Measurements from ENCODE around the gene GMDS. TPM values are rescaled to one million over a fixed set of nuclear protein-coding genes. Genes with fewer than 3 reads are reported as not detected.

The GMDS gene
- total and polyA plus RNA-seq, 4 donors, result 7.3 to 28.3 (median 16.1) TPM

DNA sequence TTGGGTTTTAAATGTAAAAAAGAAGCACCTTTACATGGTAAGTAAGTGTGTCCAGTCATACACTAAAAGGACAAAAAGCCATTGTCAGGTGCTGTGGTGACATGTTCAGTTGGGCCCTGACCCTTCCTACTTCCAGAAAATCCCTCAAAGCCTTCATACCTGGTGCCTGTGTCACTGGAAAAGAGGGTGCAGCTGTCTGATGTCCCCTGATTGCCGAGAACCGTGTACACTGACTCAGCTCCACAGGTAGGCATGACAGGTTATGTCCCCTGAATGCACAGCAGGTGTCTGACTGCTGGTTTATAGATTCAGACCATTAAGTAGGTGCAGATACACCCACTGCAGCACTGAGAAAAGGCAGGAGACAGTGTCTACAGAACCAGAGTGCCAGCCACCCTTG lies 536.6 kb downstream of the GMDS start:
- DNase-seq (no peak), ATAC-seq (ENCODE audit: insufficient read depth, low FRiP score) (no peak)
- Histone ChIP-seq H3K36me3 (ENCODE audit: control insufficient read depth in 4 of 4, insufficient read depth in 4 of 4, low read length in 4 of 4) (no peaks in the 10 kb centered on the region), H3K4me1 (ENCODE audit: control insufficient read depth in 5 of 5, insufficient read depth in 5 of 5, low read length in 5 of 5) (no peaks in the 10 kb centered on the region), H3K9me3 (ENCODE audit: control insufficient read depth in 4 of 4, insufficient read depth in 3 of 4, low read length in 3 of 4) (no peaks in the 10 kb centered on the region), H3K27ac (ENCODE audit: low read depth in 1 of 2, low read length in 1 of 2) (no peak overlapping the region), H3K4me3 (no peak overlapping the region), H3K9ac (ENCODE audit: insufficient read depth in 1 of 2, low read length in 2 of 2) (no peak overlapping the region), H3K27me3 (ENCODE audit: control insufficient read depth in 3 of 3, insufficient read depth in 3 of 3, low read length in 2 of 3) (peaks cover 0 to under 1% (median 0%) of the 10 kb centered on the region in 3 donors)
- WGBS, 2 donors, result 93 to 95% methylated on average over 2 of the region's 2 CpGs
- TF ChIP-seq, protein P1, sequence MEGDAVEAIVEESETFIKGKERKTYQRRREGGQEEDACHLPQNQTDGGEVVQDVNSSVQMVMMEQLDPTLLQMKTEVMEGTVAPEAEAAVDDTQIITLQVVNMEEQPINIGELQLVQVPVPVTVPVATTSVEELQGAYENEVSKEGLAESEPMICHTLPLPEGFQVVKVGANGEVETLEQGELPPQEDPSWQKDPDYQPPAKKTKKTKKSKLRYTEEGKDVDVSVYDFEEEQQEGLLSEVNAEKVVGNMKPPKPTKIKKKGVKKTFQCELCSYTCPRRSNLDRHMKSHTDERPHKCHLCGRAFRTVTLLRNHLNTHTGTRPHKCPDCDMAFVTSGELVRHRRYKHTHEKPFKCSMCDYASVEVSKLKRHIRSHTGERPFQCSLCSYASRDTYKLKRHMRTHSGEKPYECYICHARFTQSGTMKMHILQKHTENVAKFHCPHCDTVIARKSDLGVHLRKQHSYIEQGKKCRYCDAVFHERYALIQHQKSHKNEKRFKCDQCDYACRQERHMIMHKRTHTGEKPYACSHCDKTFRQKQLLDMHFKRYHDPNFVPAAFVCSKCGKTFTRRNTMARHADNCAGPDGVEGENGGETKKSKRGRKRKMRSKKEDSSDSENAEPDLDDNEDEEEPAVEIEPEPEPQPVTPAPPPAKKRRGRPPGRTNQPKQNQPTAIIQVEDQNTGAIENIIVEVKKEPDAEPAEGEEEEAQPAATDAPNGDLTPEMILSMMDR (IDR thresholded peaks at IDR 0.05; ENCODE audit: control extremely low read depth, extremely low read depth), result no peak

DNA sequence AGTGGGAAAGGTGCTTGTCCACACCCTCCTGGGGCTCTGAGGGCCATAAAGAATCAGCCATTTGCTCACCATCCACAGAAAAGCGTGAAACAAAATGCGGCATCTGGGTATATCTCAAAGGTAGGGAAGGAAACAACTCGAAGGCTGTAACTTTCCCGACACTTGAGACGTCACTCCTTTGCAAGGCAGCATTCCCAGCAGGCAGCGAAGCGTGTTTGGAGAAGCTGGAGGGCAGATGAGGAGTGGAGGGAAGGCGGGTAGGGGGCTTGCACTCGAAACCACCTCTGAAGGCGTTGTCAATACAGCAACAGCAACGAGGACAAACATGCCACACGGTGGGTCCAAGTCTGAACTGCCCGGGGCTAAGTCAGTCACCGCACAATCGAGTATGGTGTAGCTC lies 537.3 kb downstream of the GMDS start:
- no peak for ATAC-seq (ENCODE audit: insufficient read depth, low FRiP score)
- Histone ChIP-seq H3K9me3 (ENCODE audit: control insufficient read depth in 4 of 4, insufficient read depth in 3 of 4, low read length in 3 of 4) (no peaks in the 10 kb centered on the region), H3K4me3 (no peak overlapping the region), H3K36me3 (ENCODE audit: control insufficient read depth in 4 of 4, insufficient read depth in 4 of 4, low read length in 4 of 4) (no peaks in the 10 kb centered on the region), H3K27me3 (ENCODE audit: control insufficient read depth in 3 of 3, insufficient read depth in 3 of 3, low read length in 2 of 3) (peaks cover 0 to 4% (median 0%) of the 10 kb centered on the region in 3 donors), H3K4me1 (ENCODE audit: control insufficient read depth in 5 of 5, insufficient read depth in 5 of 5, low read length in 5 of 5) (peaks cover 0 to 2% (median 0%) of the 10 kb centered on the region in 5 donors), H3K9ac (ENCODE audit: insufficient read depth in 1 of 2, low read length in 2 of 2) (no peak overlapping the region), H3K27ac (ENCODE audit: low read depth in 1 of 2, low read length in 1 of 2) (no peak overlapping the region)
- TF ChIP-seq, protein P1 (IDR thresholded peaks at IDR 0.05; ENCODE audit: control extremely low read depth, extremely low read depth), result no peak
- DNase-seq, result no peak
- WGBS, 2 donors, result 89 to 92% methylated on average over 15 of the region's 15 CpGs

DNA sequence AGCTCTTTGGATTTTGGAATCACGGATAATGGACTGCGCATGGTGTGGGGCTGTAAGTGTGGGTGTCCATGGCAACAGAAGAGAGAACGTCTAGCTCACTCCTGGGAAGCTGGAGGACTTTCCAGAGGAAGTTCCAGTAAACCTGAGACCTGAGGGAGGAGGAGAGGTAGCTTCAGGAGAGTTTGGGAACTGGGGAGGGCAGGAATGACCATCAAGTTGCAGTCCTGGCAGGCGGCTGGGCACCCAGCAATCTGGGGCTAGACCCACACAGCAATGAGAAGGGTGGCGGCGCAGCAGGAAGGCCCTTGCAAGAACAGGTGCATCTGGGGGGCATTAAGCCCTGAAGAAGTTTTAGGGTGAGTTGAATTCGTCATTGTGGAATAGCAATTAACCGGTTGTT lies 539.8 kb downstream of the GMDS start:
- DNase-seq, result no peak
- Histone ChIP-seq H3K36me3 (ENCODE audit: control insufficient read depth in 4 of 4, insufficient read depth in 4 of 4, low read length in 4 of 4) (no peaks in the 10 kb centered on the region), H3K4me1 (ENCODE audit: control insufficient read depth in 5 of 5, insufficient read depth in 5 of 5, low read length in 5 of 5) (peaks cover 0 to 3% (median 0%) of the 10 kb centered on the region in 5 donors), H3K9ac (ENCODE audit: insufficient read depth in 1 of 2, low read length in 2 of 2) (no peak overlapping the region), H3K4me3 (no peak overlapping the region), H3K27ac (ENCODE audit: low read depth in 1 of 2, low read length in 1 of 2) (no peak overlapping the region), H3K9me3 (ENCODE audit: control insufficient read depth in 4 of 4, insufficient read depth in 3 of 4, low read length in 3 of 4) (no peaks in the 10 kb centered on the region), H3K27me3 (ENCODE audit: control insufficient read depth in 3 of 3, insufficient read depth in 3 of 3, low read length in 2 of 3) (peaks cover 0 to 4% (median 2%) of the 10 kb centered on the region in 3 donors)
- TF ChIP-seq, protein P1 (IDR thresholded peaks at IDR 0.05; ENCODE audit: control extremely low read depth, extremely low read depth), result no peak
- ATAC-seq (ENCODE audit: insufficient read depth, low FRiP score), result no peak
- 95 to 97% methylated on average over 8 of the region's 8 CpGs for WGBS, 2 donors

DNA sequence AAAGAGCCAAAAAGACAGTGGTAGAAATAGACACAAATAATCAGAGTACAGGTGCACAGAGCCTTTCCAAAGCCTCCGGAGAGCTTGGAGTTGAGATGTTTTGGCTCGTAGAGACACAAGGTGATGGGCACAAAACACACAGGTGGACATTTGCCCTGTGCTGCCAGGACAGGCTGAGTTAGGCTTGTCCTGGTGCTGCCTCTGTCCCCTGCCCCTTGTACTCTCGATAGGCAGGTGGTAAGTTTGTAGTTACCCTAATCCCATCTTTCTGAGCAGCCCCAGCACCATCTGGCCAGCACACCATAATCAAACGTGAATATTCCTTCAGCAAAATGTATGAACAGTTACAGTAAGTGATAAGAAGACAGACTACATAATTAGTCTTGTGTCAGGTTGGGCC lies 540.2 kb downstream of the GMDS start:
- peaks cover 0 to 4% (median 2%) of the 10 kb centered on the region in 3 donors for H3K27me3 ChIP-seq (ENCODE audit: control insufficient read depth in 3 of 3, insufficient read depth in 3 of 3, low read length in 2 of 3)
- H3K4me3 ChIP-seq, result no peak overlapping the region
- WGBS, 2 donors, result 94 to 95% methylated on average over 4 of the region's 4 CpGs
- H3K9me3 ChIP-seq (ENCODE audit: control insufficient read depth in 4 of 4, insufficient read depth in 3 of 4, low read length in 3 of 4), result no peaks in the 10 kb centered on the region
- DNase-seq (no peak), ATAC-seq (ENCODE audit: insufficient read depth, low FRiP score) (no peak)
- no peak overlapping the region for H3K9ac ChIP-seq (ENCODE audit: insufficient read depth in 1 of 2, low read length in 2 of 2)
- TF ChIP-seq, protein P1 (IDR thresholded peaks at IDR 0.05; ENCODE audit: control extremely low read depth, extremely low read depth), result no peak
- H3K27ac ChIP-seq (ENCODE audit: low read depth in 1 of 2, low read length in 1 of 2), result no peak overlapping the region
- H3K36me3 ChIP-seq (ENCODE audit: control insufficient read depth in 4 of 4, insufficient read depth in 4 of 4, low read length in 4 of 4), result no peaks in the 10 kb centered on the region
- H3K4me1 ChIP-seq (ENCODE audit: control insufficient read depth in 5 of 5, insufficient read depth in 5 of 5, low read length in 5 of 5), result peaks cover 0 to 3% (median 0%) of the 10 kb centered on the region in 5 donors

Data from lung (tissue), 12 donors.